ENCODE results near the gene PRPH2. TPM values are rescaled to one million over a fixed set of nuclear protein-coding genes. Genes with fewer than 3 reads are reported as not detected.

PRPH2 gene
- total and polyA plus RNA-seq, 2 donors (not counting 1 experiment from before 2014, with no cell fraction given): 0.03 to 0.15 TPM

DNA sequence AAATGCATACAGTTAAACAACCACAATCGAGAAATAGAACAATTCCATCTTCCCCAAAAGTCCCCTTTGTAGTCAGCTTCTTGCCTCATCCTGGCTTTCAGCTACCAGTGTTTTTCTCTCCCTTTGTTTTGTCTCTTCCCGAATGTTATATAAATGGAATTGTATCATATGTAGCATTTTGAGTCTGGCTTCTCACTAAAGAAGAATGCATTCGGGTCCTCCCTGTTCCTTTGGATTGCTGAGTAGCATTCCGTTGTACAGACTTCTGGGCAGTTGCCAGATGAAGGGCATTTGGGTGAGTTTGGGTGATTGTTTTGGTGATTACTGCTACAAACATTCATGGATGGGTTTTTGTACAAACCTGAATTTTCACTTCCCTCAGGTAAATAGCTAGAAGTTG is 27.8 kb downstream of the PRPH2 start:
- Histone ChIP-seq H3K36me3 (replicated peaks in 1 of 2; ENCODE audit: control extremely low read depth in 1 of 2, control insufficient read depth in 1 of 2, extremely low read depth in 1 of 2, insufficient read depth in 2 of 2, low read length in 1 of 2) (peaks cover 12 to 44% of the 10 kb centered on the region in 2 experiments), H3K27ac (ENCODE audit: low read length in 2 of 2) (no peak overlapping the region), H3K4me1 (ENCODE audit: control insufficient read depth in 2 of 2, insufficient read depth in 2 of 2, low read length in 2 of 2) (peaks cover 6 to 8% of the 10 kb centered on the region in 2 donors), H3K79me2 (ENCODE audit: control insufficient read depth, insufficient read depth, low read length) (no peaks in the 10 kb centered on the region), H4K20me1 (ENCODE audit: control insufficient read depth, insufficient read depth, low read length, poor library complexity, severe bottlenecking) (no peaks in the 10 kb centered on the region), H3K9me3 (ENCODE audit: control extremely low read depth in 1 of 3, control insufficient read depth in 2 of 3, insufficient read depth in 1 of 3, low read length in 2 of 3) (no peaks in the 10 kb centered on the region), H2AFZ (ENCODE audit: insufficient read depth, low read depth, low read length, poor library complexity, severe bottlenecking) (no peak overlapping the region), H3K4me2 (replicated peaks; ENCODE audit: low read depth, low read length, poor library complexity, severe bottlenecking) (no peak overlapping the region), H3K4me3 (ENCODE audit: control extremely low read depth in 1 of 5, extremely low read depth in 1 of 5, insufficient read depth in 1 of 5, low read depth in 2 of 5, low read length in 4 of 5) (no peak overlapping the region), H3K9ac (ENCODE audit: low read length) (no peak overlapping the region), H3K27me3 (replicated peaks in 1 of 4; ENCODE audit: control extremely low read depth in 1 of 4, control insufficient read depth in 3 of 4, insufficient read depth in 4 of 4, low read length in 3 of 4) (no peaks in the 10 kb centered on the region)
- ChIA-PET POLR2A (interaction anchor here (0.5 kb wide), 1 partner anchor 34 kb away, joined by 4 read pairs; no protein-coding TSS in a partner anchor), CTCF (interaction anchor here (0.6 kb wide), 1 partner anchor 1648 kb away, joined by 3 read pairs; no protein-coding TSS in a partner anchor)
- peaks cover 10% of the 10 kb centered on the region for H3K4me1 Mint-ChIP-seq
- H3K4me3 Mint-ChIP-seq: no peak overlapping the region
- no peaks in the 10 kb centered on the region for H3K27me3 Mint-ChIP-seq
- intact Hi-C loops (cut with micrococcal nuclease): no loop called here
- 100% methylated on average over 2 of the region's 4 CpGs for WGBS (ENCODE audit: insufficient coverage)
- no peaks in the 10 kb centered on the region for H3K9me3 Mint-ChIP-seq (ENCODE audit: insufficient read depth)
- TF ChIP-seq EZH2 (IDR thresholded peaks at IDR 0.05; ENCODE audit: borderline replicate concordance, insufficient read depth, low read depth, low read length, poor library complexity, severe bottlenecking): no peak
- TF ChIP-seq, protein P1, sequence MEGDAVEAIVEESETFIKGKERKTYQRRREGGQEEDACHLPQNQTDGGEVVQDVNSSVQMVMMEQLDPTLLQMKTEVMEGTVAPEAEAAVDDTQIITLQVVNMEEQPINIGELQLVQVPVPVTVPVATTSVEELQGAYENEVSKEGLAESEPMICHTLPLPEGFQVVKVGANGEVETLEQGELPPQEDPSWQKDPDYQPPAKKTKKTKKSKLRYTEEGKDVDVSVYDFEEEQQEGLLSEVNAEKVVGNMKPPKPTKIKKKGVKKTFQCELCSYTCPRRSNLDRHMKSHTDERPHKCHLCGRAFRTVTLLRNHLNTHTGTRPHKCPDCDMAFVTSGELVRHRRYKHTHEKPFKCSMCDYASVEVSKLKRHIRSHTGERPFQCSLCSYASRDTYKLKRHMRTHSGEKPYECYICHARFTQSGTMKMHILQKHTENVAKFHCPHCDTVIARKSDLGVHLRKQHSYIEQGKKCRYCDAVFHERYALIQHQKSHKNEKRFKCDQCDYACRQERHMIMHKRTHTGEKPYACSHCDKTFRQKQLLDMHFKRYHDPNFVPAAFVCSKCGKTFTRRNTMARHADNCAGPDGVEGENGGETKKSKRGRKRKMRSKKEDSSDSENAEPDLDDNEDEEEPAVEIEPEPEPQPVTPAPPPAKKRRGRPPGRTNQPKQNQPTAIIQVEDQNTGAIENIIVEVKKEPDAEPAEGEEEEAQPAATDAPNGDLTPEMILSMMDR (IDR thresholded peaks at IDR 0.05): no peak
- ATAC-seq (ENCODE audit: low read depth): no peak
- DNase-seq: no peak
- H3K27ac Mint-ChIP-seq: peak overlapping the region; percentile 22

DNA sequence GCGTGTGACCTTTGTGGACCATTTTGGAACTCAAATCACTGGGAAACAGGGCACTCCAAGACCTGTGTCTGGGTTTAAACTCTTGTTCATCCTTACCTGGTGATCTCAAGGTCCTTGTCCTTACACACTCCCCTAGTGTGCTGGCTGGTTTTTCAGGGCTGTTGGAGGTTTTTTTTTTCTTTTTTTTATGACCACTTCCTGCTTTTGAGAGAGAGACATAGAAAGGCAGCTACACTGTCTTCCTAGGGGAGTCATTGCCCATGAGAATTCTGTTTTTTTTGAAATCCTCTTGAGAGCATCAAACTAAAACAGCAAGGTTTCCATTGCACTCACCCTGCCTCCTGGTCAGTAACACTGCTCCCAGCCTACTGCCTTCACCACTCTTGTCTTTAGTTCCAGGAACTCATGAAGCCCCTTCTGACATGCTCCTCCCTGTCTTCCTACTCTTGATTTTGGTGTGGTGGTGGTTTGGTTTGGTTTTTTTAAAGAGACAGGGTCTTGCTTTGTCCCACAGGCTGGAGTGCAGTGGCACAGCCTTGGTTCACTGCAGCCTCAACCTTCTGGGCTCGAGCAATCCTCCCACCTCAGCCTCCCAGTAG is 28.6 kb downstream of the PRPH2 start:
- no peaks in the 10 kb centered on the region for H3K9me3 ChIP-seq (ENCODE audit: control extremely low read depth in 1 of 3, control insufficient read depth in 2 of 3, insufficient read depth in 1 of 3, low read length in 2 of 3)
- no peak overlapping the region for H3K4me3 ChIP-seq (ENCODE audit: control extremely low read depth in 1 of 5, extremely low read depth in 1 of 5, insufficient read depth in 1 of 5, low read depth in 2 of 5, low read length in 4 of 5)
- Mint-ChIP-seq H3K9me3 (ENCODE audit: insufficient read depth) (no peaks in the 10 kb centered on the region), H3K4me3 (no peak overlapping the region), H3K27ac (peak overlapping the region; percentile 69), H3K4me1 (peaks cover 10% of the 10 kb centered on the region), H3K27me3 (no peaks in the 10 kb centered on the region)
- WGBS (ENCODE audit: insufficient coverage): 92% methylated on average over 2 of the region's 2 CpGs
- H3K27me3 ChIP-seq (replicated peaks in 1 of 4; ENCODE audit: control extremely low read depth in 1 of 4, control insufficient read depth in 3 of 4, insufficient read depth in 4 of 4, low read length in 3 of 4): no peaks in the 10 kb centered on the region
- peak overlapping the region in 1 of 2 donors; percentile 64 for H3K27ac ChIP-seq (ENCODE audit: low read length in 2 of 2)
- DNase-seq: peak; percentile 17
- intact Hi-C loops (cut with micrococcal nuclease): loop anchor here (2.0 kb wide), 1 partner anchor 33 kb away; no protein-coding TSS in a partner anchor
- peaks cover 6 to 8% of the 10 kb centered on the region in 2 donors for H3K4me1 ChIP-seq (ENCODE audit: control insufficient read depth in 2 of 2, insufficient read depth in 2 of 2, low read length in 2 of 2)
- no peak overlapping the region for H3K9ac ChIP-seq (ENCODE audit: low read length)
- ChIA-PET CTCF (interaction anchor here (1.4 to 1.7 kb wide), 2 partner anchors 32 to 205 kb away, joined by 3 to 4 read pairs; no protein-coding TSS in a partner anchor), POLR2A (interaction anchor here (0.5 to 1.2 kb wide), 4 partner anchors 34 to 236 kb away, joined by 3 to 4 read pairs (median 4); partner anchors contain the start of genes CNPY3 and TBCC)
- H3K4me2 ChIP-seq (replicated peaks; ENCODE audit: low read depth, low read length, poor library complexity, severe bottlenecking): no peak overlapping the region
- no peaks in the 10 kb centered on the region for H4K20me1 ChIP-seq (ENCODE audit: control insufficient read depth, insufficient read depth, low read length, poor library complexity, severe bottlenecking)
- peak; percentile 43 for ATAC-seq (ENCODE audit: low read depth)
- H3K36me3 ChIP-seq (replicated peaks in 1 of 2; ENCODE audit: control extremely low read depth in 1 of 2, control insufficient read depth in 1 of 2, extremely low read depth in 1 of 2, insufficient read depth in 2 of 2, low read length in 1 of 2): peaks cover 12 to 51% of the 10 kb centered on the region in 2 experiments
- TF ChIP-seq, protein P1 (IDR thresholded peaks at IDR 0.05): no peak
- TF ChIP-seq EZH2 (IDR thresholded peaks at IDR 0.05; ENCODE audit: borderline replicate concordance, insufficient read depth, low read depth, low read length, poor library complexity, severe bottlenecking): no peak
- no peaks in the 10 kb centered on the region for H3K79me2 ChIP-seq (ENCODE audit: control insufficient read depth, insufficient read depth, low read length)
- H2AFZ ChIP-seq (ENCODE audit: insufficient read depth, low read depth, low read length, poor library complexity, severe bottlenecking): no peak overlapping the region

All from B cell (primary cell).